HCT116 (cell line): Measurements from ENCODE around the gene DDX10.

Experiments used
- ELF1 ChIP-seq: IDR thresholded peaks from 2 replicates; pipeline ENCODE4 v1.6.1; 2012; ENCODE audit warnings: low read depth, borderline replicate concordance
- POLR2A ChIP-seq: IDR thresholded peaks from 2 replicates; pipeline ENCODE4 v1.7.0; 2011; ENCODE audit warnings: borderline replicate concordance; ENCODE audit not compliant: insufficient read depth, insufficient read length; ENCODE audit errors: extremely low read depth
- POLR2AphosphoS5 ChIP-seq: IDR thresholded peaks from 2 replicates; pipeline ENCODE4 v1.6.1; 2011; ENCODE audit warnings: mild to moderate bottlenecking, low read depth, low read length, moderate library complexity
- TF ChIP-seq, protein P1 (sequence below), 3 experiments: fragments of 200-600 bp in 1 of 3; sonication (generic) in 1 of 3; IDR thresholded peaks in 2 of 3; conservative IDR thresholded peaks in 1 of 3; 2 replicates each; pipeline ENCODE4 v1.5.1; 2012 to 2017; ENCODE audit warnings: low read depth in 2 of 3, low read length in 2 of 3, antibody characterized with exemption in 1 of 3, borderline replicate concordance in 1 of 3, control low read depth in 1 of 3, mild to moderate bottlenecking in 1 of 3, mixed read lengths in 1 of 3, mixed run types in 1 of 3, moderate library complexity in 1 of 3; ENCODE audit not compliant: insufficient read depth in 1 of 3
- TF ChIP-seq, protein P2 (sequence below): IDR thresholded peaks from 2 replicates; pipeline ENCODE4 v1.6.1; 2012

DNA sequence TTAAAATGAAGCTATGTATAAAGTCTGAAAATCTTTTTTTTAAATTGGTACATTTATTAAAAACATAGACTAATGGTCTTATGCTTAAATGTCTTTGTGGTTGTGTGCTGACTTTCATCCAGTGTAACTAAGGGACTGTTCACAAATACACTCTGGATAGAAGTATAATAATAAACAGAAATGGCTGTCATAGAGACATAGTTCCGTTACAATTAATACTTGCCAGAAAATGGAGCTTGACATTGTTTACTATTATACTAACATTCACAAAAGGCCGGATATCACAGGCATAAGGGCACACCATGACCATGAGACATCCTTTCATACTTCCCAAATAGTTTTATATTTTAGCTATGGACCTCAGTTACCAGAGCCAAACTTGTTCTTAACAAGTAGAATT, 161.3 kb downstream of the DDX10 start:
- TF ChIP-seq, protein P1, sequence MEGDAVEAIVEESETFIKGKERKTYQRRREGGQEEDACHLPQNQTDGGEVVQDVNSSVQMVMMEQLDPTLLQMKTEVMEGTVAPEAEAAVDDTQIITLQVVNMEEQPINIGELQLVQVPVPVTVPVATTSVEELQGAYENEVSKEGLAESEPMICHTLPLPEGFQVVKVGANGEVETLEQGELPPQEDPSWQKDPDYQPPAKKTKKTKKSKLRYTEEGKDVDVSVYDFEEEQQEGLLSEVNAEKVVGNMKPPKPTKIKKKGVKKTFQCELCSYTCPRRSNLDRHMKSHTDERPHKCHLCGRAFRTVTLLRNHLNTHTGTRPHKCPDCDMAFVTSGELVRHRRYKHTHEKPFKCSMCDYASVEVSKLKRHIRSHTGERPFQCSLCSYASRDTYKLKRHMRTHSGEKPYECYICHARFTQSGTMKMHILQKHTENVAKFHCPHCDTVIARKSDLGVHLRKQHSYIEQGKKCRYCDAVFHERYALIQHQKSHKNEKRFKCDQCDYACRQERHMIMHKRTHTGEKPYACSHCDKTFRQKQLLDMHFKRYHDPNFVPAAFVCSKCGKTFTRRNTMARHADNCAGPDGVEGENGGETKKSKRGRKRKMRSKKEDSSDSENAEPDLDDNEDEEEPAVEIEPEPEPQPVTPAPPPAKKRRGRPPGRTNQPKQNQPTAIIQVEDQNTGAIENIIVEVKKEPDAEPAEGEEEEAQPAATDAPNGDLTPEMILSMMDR (IDR thresholded peaks at IDR 0.05 in 2 of 3, conservative IDR thresholded peaks at IDR 0.05 in 1 of 3; ENCODE audit: borderline replicate concordance in 1 of 3, insufficient read depth in 1 of 3, low read depth in 2 of 3, low read length in 2 of 3) = no peak
- TF ChIP-seq POLR2A (no peak), ELF1 (no peak), POLR2AphosphoS5 (no peak)
- TF ChIP-seq, protein P2, sequence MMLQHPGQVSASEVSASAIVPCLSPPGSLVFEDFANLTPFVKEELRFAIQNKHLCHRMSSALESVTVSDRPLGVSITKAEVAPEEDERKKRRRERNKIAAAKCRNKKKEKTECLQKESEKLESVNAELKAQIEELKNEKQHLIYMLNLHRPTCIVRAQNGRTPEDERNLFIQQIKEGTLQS = no peak
